Spleen (tissue), 11 donors: ENCODE data around the gene CYP24A1. TPM values are rescaled to one million over a fixed set of nuclear protein-coding genes. Genes with fewer than 3 reads are reported as not detected.

Experiments used
- DNase-seq: peaks from one replicate; pipeline ENCODE4 v3.0.0-alpha.2; 2020
- H3K27ac ChIP-seq, 8 donors: fragments of 200-600 bp; sonication (generic) in 7 of 8; 1 replicate in 4 of 8; 2 replicates in 4 of 8; pipeline versions ENCODE4 v1.5.0 to v1.8.0; 2016 to 2021; ENCODE audit warnings: inconsistent platforms in 4 of 8, mild to moderate bottlenecking in 4 of 8, moderate library complexity in 1 of 8
- H3K27me3 ChIP-seq, 7 donors: fragments of 200-600 bp; sonication (generic) in 6 of 7; replicated peaks in 1 of 7; 1 replicate in 4 of 7; 2 replicates in 3 of 7; pipeline versions ENCODE4 v1.5.0 to v1.8.0; 2016 to 2021; ENCODE audit warnings: inconsistent platforms in 3 of 7, mild to moderate bottlenecking in 1 of 7
- H3K36me3 ChIP-seq, 6 donors: fragments of 200-600 bp; sonication (generic) in 5 of 6; 1 replicate in 4 of 6; 2 replicates in 2 of 6; pipeline versions ENCODE4 v1.5.0 to v1.8.0; 2016 to 2021; ENCODE audit warnings: inconsistent platforms in 2 of 6
- H3K4me1 ChIP-seq, 6 donors: fragments of 200-600 bp; sonication (generic) in 5 of 6; 1 replicate in 3 of 6; 2 replicates in 3 of 6; pipeline versions ENCODE4 v1.5.0 to v1.8.0; 2016 to 2021; ENCODE audit warnings: inconsistent platforms in 3 of 6
- H3K4me3 ChIP-seq, 8 donors: fragments of 200-600 bp; sonication (generic) in 7 of 8; 1 replicate in 4 of 8; 2 replicates in 4 of 8; pipeline versions ENCODE4 v1.5.0 to v1.8.0; 2016 to 2021; ENCODE audit warnings: inconsistent platforms in 4 of 8, mild to moderate bottlenecking in 4 of 8, moderate library complexity in 2 of 8
- H3K9me3 ChIP-seq, 8 donors: fragments of 200-600 bp; sonication (generic) in 7 of 8; 1 replicate in 4 of 8; 2 replicates in 4 of 8; pipeline versions ENCODE4 v1.5.0 to v1.8.0; 2016 to 2021; ENCODE audit warnings: inconsistent platforms in 4 of 8
- CTCF ChIP-seq, 11 experiments: fragments of 200-600 bp in 7 of 11; fragments of 450-650 bp in 4 of 11; sonication (generic) in 4 of 11; IDR thresholded peaks in 8 of 11; conservative IDR thresholded peaks in 3 of 11; 1 replicate in 7 of 11; 2 replicates in 4 of 11; pipeline versions ENCODE4 v1.4.0 to v1.8.0; 2016 to 2021; ENCODE audit warnings: antibody characterized with exemption in 11 of 11, inconsistent platforms in 4 of 11, mild to moderate bottlenecking in 1 of 11
- POLR2A ChIP-seq, 3 donors: fragments of 450-650 bp; IDR thresholded peaks; one replicate each; pipeline ENCODE4 v1.5.1; 2017; ENCODE audit warnings: antibody characterized with exemption in 3 of 3, mild to moderate bottlenecking in 1 of 3
- POLR2AphosphoS5 ChIP-seq, 3 donors: sonication (generic); formaldehyde crosslinking; IDR thresholded peaks; one replicate each; pipeline ENCODE4 v1.5.1; 2017; ENCODE audit warnings: antibody characterized with exemption in 3 of 3
- WGBS, 5 donors: extraction: QIAGEN DNeasy Blood & Tissue Kit in 3 of 5; methylation state at CpG; one replicate each; pipeline versions ENCODE4 v1.1.5 to v1.1.7; 2013 to 2018; 5-methylcytosine and 5-hydroxymethylcytosine counted together
- intact Hi-C: fragments of 100-400 bp; cut with DNase I; formaldehyde crosslinking; loops from one replicate; pipeline ENCODE4 v1.15.0; 2023; ENCODE audit warnings: low total_unique reads
- polyA plus RNA-seq, 3 donors: library from polyadenylated mRNA; stranded (reverse); fragments of 200-250 nt; gene quantifications; one replicate each; pipeline ENCODE4 v1.2.1, GENCODE V29; 2013
- total RNA-seq, 7 donors: library from RNA; depleted of rRNA in 3 of 7; stranded (reverse); fragments of >200 nt in 3 of 7; fragmentation: NEBNext Ultra II Directional in 4 of 7; extraction: Animal tissue kit (Norgen Biotek cat#: 25700) in 4 of 7; gene quantifications; one replicate each; pipeline versions ENCODE4 v1.1.0 to v1.2.1, GENCODE V29; 2016 to 2021
- donor health status: healthy with polysubstance abuse.
- donor health status: DM: no; HTN: no; CAD: no; lungs with moderate emphysema.
- donor health status: DM: no; HTN: no; CAD: no.
- donor health status: Bipolar disorder and iron deficiency.
- donor health status: healthy.
- donor health status: DM: no; HTN: no; CAD: no.
- donor health status: DM: yes; HTN: yes; CAD: no.

Gene CYP24A1
- total and polyA plus RNA-seq, 10 donors = not detected

- Histone ChIP-seq H3K9me3 (no peaks in the 10 kb centered on the region), H3K4me3 (no peak overlapping the region), H3K27ac (no peak overlapping the region), H3K36me3 (no peaks in the 10 kb centered on the region), H3K27me3 (peaks cover 0 to 77% (median 31%) of the 10 kb centered on the region in 7 donors), H3K4me1 (peaks cover 0 to 19% (median 15%) of the 10 kb centered on the region in 6 donors)
- intact Hi-C loops = no loop called here
- DNase-seq = no peak
- TF ChIP-seq POLR2A (IDR thresholded peaks at IDR 0.05) (no peak), CTCF (IDR thresholded peaks at IDR 0.05 in 8 of 11, conservative IDR thresholded peaks at IDR 0.05 in 3 of 11) (no peak), POLR2AphosphoS5 (IDR thresholded peaks at IDR 0.05) (no peak)
- WGBS, 5 donors = 68 to 82% (median 74%) methylated on average over 2 of the region's 2 CpGs
Measured at GRCh38 chr20:54178256-54178655, 4.5 kb upstream of the CYP24A1 start.

GRCh38 chr20:54177378-54177777, 3.6 kb upstream of the CYP24A1 start:
- Histone ChIP-seq H3K4me3 (no peak overlapping the region), H3K36me3 (no peaks in the 10 kb centered on the region), H3K9me3 (no peaks in the 10 kb centered on the region), H3K27ac (no peak overlapping the region), H3K27me3 (peaks cover 3 to 82% (median 40%) of the 10 kb centered on the region in 7 donors), H3K4me1 (peaks cover 0 to 28% (median 21%) of the 10 kb centered on the region in 6 donors)
- no peak for TF ChIP-seq POLR2A (IDR thresholded peaks at IDR 0.05)
- TF ChIP-seq CTCF (IDR thresholded peaks at IDR 0.05 in 8 of 11, conservative IDR thresholded peaks at IDR 0.05 in 3 of 11) = no peak
- TF ChIP-seq POLR2AphosphoS5 (IDR thresholded peaks at IDR 0.05) = no peak
- no peak for DNase-seq
- intact Hi-C loops = no loop called here
- WGBS, 5 donors = 86 to 90% (median 87%) methylated on average over 6 of the region's 6 CpGs

GRCh38 chr20:54176610-54177009, 2.8 kb upstream of the CYP24A1 start:
- H3K36me3 ChIP-seq = no peaks in the 10 kb centered on the region
- H3K27ac ChIP-seq = no peak overlapping the region
- peaks cover 0 to 29% (median 21%) of the 10 kb centered on the region in 6 donors for H3K4me1 ChIP-seq
- intact Hi-C loops = no loop called here
- 63 to 93% (median 81%) methylated on average over 2 of the region's 2 CpGs for WGBS, 5 donors
- H3K9me3 ChIP-seq = no peaks in the 10 kb centered on the region
- DNase-seq = no peak
- TF ChIP-seq POLR2AphosphoS5 (IDR thresholded peaks at IDR 0.05) (no peak), CTCF (IDR thresholded peaks at IDR 0.05 in 8 of 11, conservative IDR thresholded peaks at IDR 0.05 in 3 of 11) (no peak), POLR2A (IDR thresholded peaks at IDR 0.05) (no peak)
- peaks cover 3 to 85% (median 44%) of the 10 kb centered on the region in 7 donors for H3K27me3 ChIP-seq
- no peak overlapping the region for H3K4me3 ChIP-seq

- WGBS, 5 donors = 2 to 6% (median 5%) methylated on average over 17 to 18 of the region's 18 CpGs
- peaks cover 3 to 89% (median 58%) of the 10 kb centered on the region in 7 donors for H3K27me3 ChIP-seq
- H3K4me3 ChIP-seq = peak overlapping the region in 4 of 8 donors; percentile 10 to 53 (median 22)
Measured at GRCh38 chr20:54174457-54175175, 830 bp upstream of the CYP24A1 start.

More at GRCh38 chr20:54174457-54175175, 830 bp upstream of the CYP24A1 start:
- Histone ChIP-seq H3K9me3 (no peaks in the 10 kb centered on the region), H3K27ac (no peak overlapping the region), H3K4me1 (peaks cover 0 to 29% (median 21%) of the 10 kb centered on the region in 6 donors), H3K36me3 (no peaks in the 10 kb centered on the region)
- no peak for DNase-seq
- intact Hi-C loops = no loop called here
- no peak for TF ChIP-seq CTCF (IDR thresholded peaks at IDR 0.05 in 8 of 11, conservative IDR thresholded peaks at IDR 0.05 in 3 of 11)
- no peak for TF ChIP-seq POLR2AphosphoS5 (IDR thresholded peaks at IDR 0.05)
- TF ChIP-seq POLR2A (IDR thresholded peaks at IDR 0.05) = no peak
